ENCODE data around the gene GPC5.

GRCh38 chr13:91355099-91355825 is 43.2 kb upstream of the GPC5 start:
- TF ChIP-seq EZH2 (IDR thresholded peaks at IDR 0.05; ENCODE audit: insufficient read depth, poor library complexity, severe bottlenecking), result no peak
- TF ChIP-seq EZH2phosphoT487 (IDR thresholded peaks at IDR 0.05; ENCODE audit: insufficient read depth, low read depth), result no peak

Data from GM23248 (cell line).